ENCODE results near the gene CPN1.
"Not testable (repeated sequence)": the region's sequence is repeated elsewhere in the genome, so short reads cannot be mapped to it uniquely, and the experiment has no call there.

Gene CPN1

GRCh38 chr10:100085596-100085995, 3.9 kb upstream of the CPN1 start:
- Histone ChIP-seq H3K36me3 (no peaks in the 10 kb centered on the region), H3K4me3 (ENCODE audit: low read depth, low read length) (no peak overlapping the region), H3K27me3 (no peaks in the 10 kb centered on the region; the same call in 1 of the 2 replicates), H3K4me1 (no peaks in the 10 kb centered on the region), H3K9me3 (no peaks in the 10 kb centered on the region)
- no peak for TF ChIP-seq CTCF (IDR thresholded peaks at IDR 0.05; ENCODE audit: low read depth, low read length)
- DNase-seq, result no peak

DNA sequence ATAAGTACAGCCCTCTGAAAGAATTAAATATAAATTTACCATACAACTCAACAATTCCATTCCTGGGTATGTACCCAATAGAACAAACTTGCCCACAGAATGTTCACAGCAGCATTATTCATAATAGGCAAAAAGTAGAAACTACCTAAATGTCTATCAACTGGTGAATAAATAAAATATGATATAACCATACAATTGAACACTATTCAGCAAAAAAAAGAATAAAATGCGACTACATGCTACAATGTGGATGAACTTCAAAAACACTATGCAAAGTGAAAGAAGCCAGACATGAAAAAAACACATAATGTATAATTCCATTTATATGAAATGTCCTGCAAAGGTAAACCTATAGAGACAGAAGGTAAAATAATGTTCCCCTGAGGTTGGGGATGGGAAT, 2.0 kb upstream of the CPN1 start:
- Histone ChIP-seq H3K4me1 (no peaks in the 10 kb centered on the region), H3K27me3 (no peaks in the 10 kb centered on the region; the same call in 1 of the 2 replicates), H3K9me3 (no peaks in the 10 kb centered on the region), H3K4me3 (ENCODE audit: low read depth, low read length) (no peak overlapping the region), H3K36me3 (no peaks in the 10 kb centered on the region)
- DNase-seq, result no peak
- TF ChIP-seq CTCF (IDR thresholded peaks at IDR 0.05; ENCODE audit: low read depth, low read length), result no peak

GRCh38 chr10:100082276-100082675, 607 bp upstream of the CPN1 start:
- not testable (repeated sequence) for H3K4me3 ChIP-seq (ENCODE audit: low read depth, low read length); H3K27me3 ChIP-seq; H3K9me3 ChIP-seq; H3K4me1 ChIP-seq; H3K36me3 ChIP-seq; DNase-seq

- DNase-seq, result no peak
- no peak overlapping the region for H3K4me3 ChIP-seq (ENCODE audit: low read depth, low read length)
- H3K36me3 ChIP-seq, result no peaks in the 10 kb centered on the region
- no peak for TF ChIP-seq CTCF (IDR thresholded peaks at IDR 0.05; ENCODE audit: low read depth, low read length)
- H3K27me3 ChIP-seq, result no peaks in the 10 kb centered on the region; the same call in 1 of the 2 replicates
- H3K9me3 ChIP-seq, result no peaks in the 10 kb centered on the region
- H3K4me1 ChIP-seq, result no peaks in the 10 kb centered on the region
Measured at GRCh38 chr10:100076750-100077149, 4.9 kb downstream of the CPN1 start.

- no peaks in the 10 kb centered on the region for H3K4me1 ChIP-seq
- no peak for TF ChIP-seq CTCF (IDR thresholded peaks at IDR 0.05; ENCODE audit: low read depth, low read length)
- DNase-seq, result no peak
- no peaks in the 10 kb centered on the region for H3K36me3 ChIP-seq
- no peaks in the 10 kb centered on the region for H3K27me3 ChIP-seq
- no peak overlapping the region for H3K4me3 ChIP-seq (ENCODE audit: low read depth, low read length)
- H3K9me3 ChIP-seq, result no peaks in the 10 kb centered on the region
Measured at GRCh38 chr10:100075426-100076220, 6.0 kb downstream of the CPN1 start.

- DNase-seq, result no peak
- H3K4me1 ChIP-seq, result no peaks in the 10 kb centered on the region
- no peak for TF ChIP-seq CTCF (IDR thresholded peaks at IDR 0.05; ENCODE audit: low read depth, low read length)
- H3K36me3 ChIP-seq, result no peaks in the 10 kb centered on the region
- H3K4me3 ChIP-seq (ENCODE audit: low read depth, low read length), result no peak overlapping the region
- no peaks in the 10 kb centered on the region for H3K9me3 ChIP-seq
- H3K27me3 ChIP-seq, result no peaks in the 10 kb centered on the region
Measured at GRCh38 chr10:100072514-100072913, 9.2 kb downstream of the CPN1 start.
